ENCODE data around the gene SPATS2L. TPM values are rescaled to one million over a fixed set of nuclear protein-coding genes. Genes with fewer than 3 reads are reported as not detected.

SPATS2L gene
- total RNA-seq, 4 donors from 2014 or later: 33.4 to 236 (median 159) TPM

GRCh38 chr2:200369886-200370285 lies 63.4 kb downstream of the SPATS2L start:
- Histone ChIP-seq H3K27ac (no peak overlapping the region), H3K27me3 (no peaks in the 10 kb centered on the region), H3K4me1 (peaks cover 13 to 26% (median 17%) of the 10 kb centered on the region in 4 donors), H3K36me3 (no peaks in the 10 kb centered on the region), H3K4me3 (no peak overlapping the region), H3K9me3 (no peaks in the 10 kb centered on the region)
- no peak for TF ChIP-seq CTCF (IDR thresholded peaks at IDR 0.05)
- no peak for TF ChIP-seq POLR2A (IDR thresholded peaks at IDR 0.05)
- in situ Hi-C loops (cut with MboI; ENCODE audit: low pct_ligation_motif_present in 1 of 4, low pct_unique_long_range_greater_than_20kb in 1 of 4, low sequenced_read_pairs in 3 of 4) (no loop called here), intact Hi-C loops (cut with DNase I; ENCODE audit: low total_unique reads) (loop anchor here (10.0 kb wide), 1 partner anchor 65 kb away; the partner anchor contains the start of gene SPATS2L)
- DNase-seq: no peak
- 45% methylated on average over 2 of the region's 2 CpGs; no CpG with 5 or more reads in 1 of the 2 donors for WGBS, 2 donors (ENCODE audit: low coverage in 1 of 2)

- peaks cover 24 to 53% (median 43%) of the 10 kb centered on the region in 4 donors for H3K4me1 ChIP-seq
- 73 to 75% methylated on average over 3 of the region's 3 CpGs for WGBS, 2 donors (ENCODE audit: low coverage in 1 of 2)
- H3K27me3 ChIP-seq: no peaks in the 10 kb centered on the region
- DNase-seq: no peak
- intact Hi-C loops (cut with DNase I; ENCODE audit: low total_unique reads) (loop anchor here (10.0 kb wide), 1 partner anchor 68 kb away; the partner anchor contains the start of gene SPATS2L), in situ Hi-C loops (cut with MboI; ENCODE audit: low pct_ligation_motif_present in 1 of 4, low pct_unique_long_range_greater_than_20kb in 1 of 4, low sequenced_read_pairs in 3 of 4) (no loop called here)
- no peaks in the 10 kb centered on the region for H3K36me3 ChIP-seq
- peak overlapping the region; percentile 58 to 91 (median 88) for H3K27ac ChIP-seq
- no peaks in the 10 kb centered on the region for H3K9me3 ChIP-seq
- TF ChIP-seq POLR2AphosphoS5 (IDR thresholded peaks at IDR 0.05): no peak
- no peak for TF ChIP-seq EP300 (IDR thresholded peaks at IDR 0.05; ENCODE audit: low read depth)
- TF ChIP-seq POLR2A (IDR thresholded peaks at IDR 0.05): no peak
- TF ChIP-seq CTCF (IDR thresholded peaks at IDR 0.05): no peak
- peak overlapping the region in 1 of 4 donors; percentile 27 for H3K4me3 ChIP-seq
Observed at GRCh38 chr2:200373231-200373630, 66.7 kb downstream of the SPATS2L start.

GRCh38 chr2:200373973-200374416 lies 67.5 kb downstream of the SPATS2L start:
- no peaks in the 10 kb centered on the region for H3K9me3 ChIP-seq
- peak in 1 of 5 experiments; percentile 4 for TF ChIP-seq CTCF (IDR thresholded peaks at IDR 0.05)
- TF ChIP-seq POLR2A (IDR thresholded peaks at IDR 0.05): no peak
- no peak for TF ChIP-seq EP300 (IDR thresholded peaks at IDR 0.05; ENCODE audit: low read depth)
- peak in 2 of 3 donors; percentile 25 to 68 for TF ChIP-seq POLR2AphosphoS5 (IDR thresholded peaks at IDR 0.05)
- no peaks in the 10 kb centered on the region for H3K36me3 ChIP-seq
- peak; percentile 21 for DNase-seq
- H3K27ac ChIP-seq: peak overlapping the region; percentile 58 to 91 (median 88)
- H3K27me3 ChIP-seq: no peaks in the 10 kb centered on the region
- H3K4me3 ChIP-seq: peak overlapping the region in 1 of 4 donors; percentile 27
- intact Hi-C loops (cut with DNase I; ENCODE audit: low total_unique reads): loop anchor here (10.0 kb wide), 1 partner anchor 69 kb away; the partner anchor contains the start of gene SPATS2L
- peaks cover 30 to 61% (median 51%) of the 10 kb centered on the region in 4 donors for H3K4me1 ChIP-seq
- 20 to 23% methylated on average over 5 of the region's 5 CpGs for WGBS, 2 donors (ENCODE audit: low coverage in 1 of 2)
- in situ Hi-C loops (cut with MboI; ENCODE audit: low pct_ligation_motif_present in 1 of 4, low pct_unique_long_range_greater_than_20kb in 1 of 4, low sequenced_read_pairs in 3 of 4): no loop called here

GRCh38 chr2:200376513-200377354 lies 70.2 kb downstream of the SPATS2L start:
- TF ChIP-seq EP300 (IDR thresholded peaks at IDR 0.05; ENCODE audit: low read depth) (peak; percentile 66), POLR2AphosphoS5 (IDR thresholded peaks at IDR 0.05) (peak; percentile 31 to 62 (median 53)), CTCF (IDR thresholded peaks at IDR 0.05) (no peak)
- Histone ChIP-seq H3K4me1 (peaks cover 38 to 83% (median 65%) of the 10 kb centered on the region in 4 donors), H3K4me3 (peak overlapping the region in 1 of 4 donors; percentile 1), H3K36me3 (no peaks in the 10 kb centered on the region), H3K27me3 (no peaks in the 10 kb centered on the region), H3K27ac (peak overlapping the region; percentile 83 to 91 (median 88)), H3K9me3 (no peaks in the 10 kb centered on the region)
- in situ Hi-C loops (cut with MboI; ENCODE audit: low pct_ligation_motif_present in 1 of 4, low pct_unique_long_range_greater_than_20kb in 1 of 4, low sequenced_read_pairs in 3 of 4) (no loop called here), intact Hi-C loops (cut with DNase I; ENCODE audit: low total_unique reads) (loop anchor here (10.0 kb wide), 1 partner anchor 72 kb away; the partner anchor contains the start of gene SPATS2L)
- peak; percentile 71 for DNase-seq
- WGBS, 2 donors (ENCODE audit: low coverage in 1 of 2): 41 to 43% methylated on average over 9 to 15 of the region's 15 CpGs
